ENCODE data around the gene SEC62. TPM values are rescaled to one million over a fixed set of nuclear protein-coding genes. Genes with fewer than 3 reads are reported as not detected.
A peak's percentile ranks its signal among the peaks of the same experiment; 100 is the strongest.

Gene SEC62
- total RNA-seq, 4 donors from 2014 or later: 18.3 to 35.3 (median 28.9) TPM

DNA sequence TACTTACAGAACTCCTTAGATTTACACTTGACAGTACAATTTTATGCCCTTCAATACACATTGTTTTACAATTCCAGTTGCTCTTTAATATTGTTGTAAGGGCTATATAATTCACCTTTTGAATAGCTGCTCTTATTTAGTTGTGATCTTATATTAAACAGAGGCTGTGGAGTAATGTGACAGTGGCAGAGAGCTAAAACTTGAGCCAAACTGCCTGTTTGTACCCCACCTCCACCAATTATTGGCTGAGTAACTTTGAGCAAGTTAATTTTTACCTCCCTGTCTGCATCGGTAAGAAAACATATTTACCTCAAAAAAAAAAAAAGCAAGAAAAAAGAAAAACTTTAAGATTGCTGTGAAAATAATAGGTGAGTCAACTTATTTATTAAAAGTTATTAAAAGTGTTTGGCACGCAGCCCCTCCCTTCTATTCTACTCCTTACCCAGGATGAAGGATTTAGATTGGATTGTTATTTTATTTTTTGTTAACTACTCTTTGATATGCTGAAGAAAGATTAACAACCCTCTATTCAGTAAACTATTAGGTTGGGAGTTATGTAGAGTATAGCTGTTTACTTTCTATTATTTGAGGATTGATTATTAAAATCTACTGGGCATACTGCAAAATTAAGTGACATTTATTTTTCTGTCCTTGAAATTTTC is 1.7 kb downstream of the SEC62 start:
- Histone ChIP-seq H3K36me3 (no peaks in the 10 kb centered on the region), H3K9me3 (no peaks in the 10 kb centered on the region), H3K27ac (peak overlapping the region; percentile 3), H3K27me3 (no peaks in the 10 kb centered on the region), H3K4me1 (peaks cover 49% of the 10 kb centered on the region), H3K4me3 (peak overlapping the region; percentile 90)
- 28% methylated on average over 2 of the region's 2 CpGs for WGBS
- DNase-seq (ENCODE audit: low spot score in 2 of 2): no peak
- no peak for TF ChIP-seq POLR2AphosphoS5 (IDR thresholded peaks at IDR 0.05)
- no peak for TF ChIP-seq EP300 (IDR thresholded peaks at IDR 0.05)
- TF ChIP-seq, protein P1, sequence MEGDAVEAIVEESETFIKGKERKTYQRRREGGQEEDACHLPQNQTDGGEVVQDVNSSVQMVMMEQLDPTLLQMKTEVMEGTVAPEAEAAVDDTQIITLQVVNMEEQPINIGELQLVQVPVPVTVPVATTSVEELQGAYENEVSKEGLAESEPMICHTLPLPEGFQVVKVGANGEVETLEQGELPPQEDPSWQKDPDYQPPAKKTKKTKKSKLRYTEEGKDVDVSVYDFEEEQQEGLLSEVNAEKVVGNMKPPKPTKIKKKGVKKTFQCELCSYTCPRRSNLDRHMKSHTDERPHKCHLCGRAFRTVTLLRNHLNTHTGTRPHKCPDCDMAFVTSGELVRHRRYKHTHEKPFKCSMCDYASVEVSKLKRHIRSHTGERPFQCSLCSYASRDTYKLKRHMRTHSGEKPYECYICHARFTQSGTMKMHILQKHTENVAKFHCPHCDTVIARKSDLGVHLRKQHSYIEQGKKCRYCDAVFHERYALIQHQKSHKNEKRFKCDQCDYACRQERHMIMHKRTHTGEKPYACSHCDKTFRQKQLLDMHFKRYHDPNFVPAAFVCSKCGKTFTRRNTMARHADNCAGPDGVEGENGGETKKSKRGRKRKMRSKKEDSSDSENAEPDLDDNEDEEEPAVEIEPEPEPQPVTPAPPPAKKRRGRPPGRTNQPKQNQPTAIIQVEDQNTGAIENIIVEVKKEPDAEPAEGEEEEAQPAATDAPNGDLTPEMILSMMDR (IDR thresholded peaks at IDR 0.05): no peak
- TF ChIP-seq POLR2A (IDR thresholded peaks at IDR 0.05): no peak

DNA sequence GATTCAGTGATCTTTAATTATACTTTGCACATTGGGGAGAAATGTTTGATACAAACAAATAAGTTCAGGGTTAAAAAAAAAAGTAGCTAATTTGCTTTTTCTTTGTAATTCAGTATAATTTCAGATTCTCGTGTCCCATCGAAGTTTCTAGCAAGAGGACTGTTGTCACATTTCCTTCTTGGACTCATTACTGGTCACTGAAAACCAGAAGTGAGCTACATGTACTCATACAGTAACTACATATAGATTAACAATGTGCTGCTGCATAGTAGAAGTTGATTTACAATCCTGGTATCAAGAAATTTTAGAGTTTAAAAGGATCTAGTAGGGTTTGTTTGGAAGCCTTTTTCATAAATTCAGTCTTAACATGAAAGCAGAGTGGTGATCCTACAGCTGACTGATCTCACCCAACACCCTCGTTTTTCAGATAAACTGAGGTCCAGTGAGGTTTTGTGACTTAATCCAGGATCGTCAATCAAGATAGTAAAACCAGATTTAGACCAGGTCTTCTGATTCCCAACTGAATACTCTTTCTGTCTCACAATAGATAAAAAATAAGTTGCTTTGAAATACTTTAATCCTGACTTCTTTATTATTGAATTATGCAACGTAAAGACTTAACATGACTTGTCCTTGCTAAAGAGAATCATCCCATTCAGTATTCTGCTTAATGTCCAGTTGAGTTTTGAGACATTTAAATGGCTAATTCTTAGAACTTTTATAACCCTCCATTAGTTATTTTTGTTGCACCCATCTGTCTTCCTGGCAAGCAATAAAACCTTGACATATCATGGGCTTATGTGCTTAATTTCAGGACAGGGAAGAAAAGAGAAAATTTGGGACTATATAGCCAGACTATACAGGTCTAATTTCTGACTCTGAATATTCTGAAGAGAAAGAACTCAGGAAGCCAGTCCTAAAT is 2.8 kb downstream of the SEC62 start:
- Histone ChIP-seq H3K9me3 (no peaks in the 10 kb centered on the region), H3K4me1 (peaks cover 49% of the 10 kb centered on the region), H3K36me3 (no peaks in the 10 kb centered on the region), H3K4me3 (no peak overlapping the region), H3K27ac (no peak overlapping the region), H3K27me3 (no peaks in the 10 kb centered on the region)
- no peak for DNase-seq (ENCODE audit: low spot score in 2 of 2)
- TF ChIP-seq POLR2A (IDR thresholded peaks at IDR 0.05) (no peak), POLR2AphosphoS5 (IDR thresholded peaks at IDR 0.05) (no peak), EP300 (IDR thresholded peaks at IDR 0.05) (no peak)
- TF ChIP-seq, protein P1 (IDR thresholded peaks at IDR 0.05): no peak
- 56% methylated on average over 5 of the region's 5 CpGs for WGBS

DNA sequence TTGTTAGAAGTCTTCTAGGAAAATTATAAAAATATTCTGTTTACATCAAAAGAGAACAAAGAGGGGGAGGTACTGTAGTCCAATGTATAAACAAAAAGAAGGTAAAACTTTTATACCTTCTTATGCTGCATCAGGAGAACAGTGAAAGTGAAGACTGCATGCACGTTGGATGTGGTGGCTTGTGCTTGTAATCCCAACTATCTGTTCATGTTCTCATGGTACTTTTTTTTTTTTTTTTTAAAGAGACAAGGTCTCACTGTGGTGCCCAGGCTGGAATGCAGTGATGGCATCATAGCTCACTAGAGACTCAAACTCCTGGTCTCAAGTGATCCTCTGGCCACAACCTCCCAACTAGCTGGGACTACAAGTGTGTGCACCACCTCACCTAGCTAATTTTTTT is 4.2 kb downstream of the SEC62 start:
- no peaks in the 10 kb centered on the region for H3K27me3 ChIP-seq
- no peak for DNase-seq (ENCODE audit: low spot score in 2 of 2)
- no peaks in the 10 kb centered on the region for H3K9me3 ChIP-seq
- peaks cover 46% of the 10 kb centered on the region for H3K4me1 ChIP-seq
- no peak overlapping the region for H3K4me3 ChIP-seq
- no peak for TF ChIP-seq EP300 (IDR thresholded peaks at IDR 0.05)
- H3K36me3 ChIP-seq: peaks cover 1% of the 10 kb centered on the region
- 16% methylated on average over 1 of the region's 1 CpG for WGBS
- no peak overlapping the region for H3K27ac ChIP-seq

DNA sequence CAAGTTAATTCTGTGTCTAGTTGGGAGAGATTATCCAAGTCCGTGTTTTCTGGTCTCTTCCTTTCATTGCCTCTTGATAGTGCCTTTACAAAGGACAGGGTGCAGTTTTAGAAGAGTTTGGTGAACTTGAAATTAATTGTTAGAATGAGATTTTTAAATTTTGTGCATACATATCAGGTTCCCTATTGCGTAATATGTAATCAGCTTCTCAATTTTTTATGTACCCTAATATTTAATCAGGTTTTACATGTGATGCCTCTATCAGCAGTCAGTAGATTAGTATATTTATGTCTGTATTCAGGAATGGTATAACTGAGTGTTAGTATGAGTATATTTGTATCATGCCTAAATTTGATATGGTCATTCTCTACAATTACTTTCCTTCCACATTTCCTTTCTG is 4.9 kb downstream of the SEC62 start:
- peaks cover 41% of the 10 kb centered on the region for H3K4me1 ChIP-seq
- TF ChIP-seq POLR2AphosphoS5 (IDR thresholded peaks at IDR 0.05) (no peak), EP300 (IDR thresholded peaks at IDR 0.05) (no peak), POLR2A (IDR thresholded peaks at IDR 0.05) (no peak)
- TF ChIP-seq, protein P1 (IDR thresholded peaks at IDR 0.05): no peak
- no peak overlapping the region for H3K4me3 ChIP-seq
- H3K27ac ChIP-seq: no peak overlapping the region
- DNase-seq (ENCODE audit: low spot score in 2 of 2): no peak
- WGBS: 94% methylated on average over 2 of the region's 2 CpGs
- H3K36me3 ChIP-seq: peaks cover 6% of the 10 kb centered on the region
- H3K27me3 ChIP-seq: no peaks in the 10 kb centered on the region
- no peaks in the 10 kb centered on the region for H3K9me3 ChIP-seq

DNA sequence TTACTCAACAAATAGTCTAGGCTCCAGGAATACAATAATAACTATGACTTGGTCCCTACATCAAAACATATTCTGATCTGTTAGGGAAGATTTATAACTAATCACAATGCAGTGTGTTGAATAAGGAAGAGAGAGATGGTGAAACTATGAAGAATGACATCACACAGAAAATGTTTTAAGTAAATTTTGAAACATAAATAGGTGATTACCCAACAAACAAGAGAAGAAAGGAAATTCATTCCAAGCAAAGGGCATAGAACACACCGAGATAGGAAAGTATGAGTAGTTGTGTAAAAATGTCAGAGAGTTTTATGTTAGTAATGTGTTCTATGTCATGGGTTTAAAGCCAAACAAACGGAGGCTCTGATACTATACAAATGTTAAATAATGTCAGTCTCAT is 13.4 kb downstream of the SEC62 start:
- Histone ChIP-seq H3K27me3 (no peaks in the 10 kb centered on the region), H3K36me3 (peaks cover 87% of the 10 kb centered on the region), H3K4me1 (no peaks in the 10 kb centered on the region), H3K4me3 (no peak overlapping the region), H3K9me3 (no peaks in the 10 kb centered on the region), H3K27ac (no peak overlapping the region)
- 80% methylated on average over 2 of the region's 2 CpGs for WGBS
- TF ChIP-seq POLR2AphosphoS5 (IDR thresholded peaks at IDR 0.05): no peak
- TF ChIP-seq EP300 (IDR thresholded peaks at IDR 0.05): no peak
- no peak for TF ChIP-seq POLR2A (IDR thresholded peaks at IDR 0.05)
- TF ChIP-seq, protein P1 (IDR thresholded peaks at IDR 0.05): no peak
- DNase-seq (ENCODE audit: low spot score in 2 of 2): no peak

Data from suprapubic skin (tissue), 4 donors.